SK-N-MC (cell line): Measurements from ENCODE around the gene CRISPLD2.

Experiments
- EZH2 ChIP-seq: fragments of 200-600 bp; sonication (generic); IDR thresholded peaks from one replicate; pipeline ENCODE4 v1.6.1; 2017; ENCODE audit warnings: antibody characterized with exemption
- FOXP2 ChIP-seq: optimal IDR thresholded peaks from 2 replicates; pipeline ENCODE3; 2011; ENCODE audit warnings: mild to moderate bottlenecking, moderate library complexity; ENCODE audit not compliant: insufficient read depth; ENCODE audit errors: extremely low read length, control extremely low read depth
- POLR2AphosphoS5 ChIP-seq: IDR thresholded peaks from 2 replicates; pipeline ENCODE4 v1.6.1; 2012; ENCODE audit warnings: mild to moderate bottlenecking, low read depth, low read length, borderline replicate concordance

- no peak for TF ChIP-seq POLR2AphosphoS5
- no peak for TF ChIP-seq EZH2
- no peak for TF ChIP-seq FOXP2
Observed at GRCh38 chr16:84821179-84821578, 1.4 kb downstream of the CRISPLD2 start.
